ENCODE measurements around the gene RAD18. TPM values are rescaled to one million over a fixed set of nuclear protein-coding genes. Genes with fewer than 3 reads are reported as not detected.

The RAD18 gene
- total and polyA plus RNA-seq, 7 donors: 0.51 to 2.5 (median 2.2) TPM

DNA sequence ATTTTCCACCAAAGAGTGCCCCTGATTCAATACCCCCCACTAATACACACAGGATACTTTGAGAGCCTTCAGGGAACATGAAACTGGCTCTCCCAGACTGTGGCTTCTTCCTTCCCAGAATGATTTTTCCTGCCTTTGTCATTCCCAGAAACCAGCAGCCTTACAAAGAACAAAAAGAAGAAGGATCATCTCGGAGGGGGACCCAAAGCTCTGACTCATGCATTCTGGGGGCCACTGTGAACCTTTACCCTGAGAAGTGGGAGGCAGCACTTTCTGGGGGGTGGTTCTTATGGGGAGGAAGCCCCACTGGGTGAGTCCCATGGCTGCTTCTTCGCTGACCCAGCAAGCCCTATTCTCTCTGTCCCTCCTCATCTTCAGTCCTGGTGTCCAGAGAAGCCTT, 44.7 kb upstream of the RAD18 start:
- no peaks in the 10 kb centered on the region for H3K4me1 ChIP-seq
- H3K4me3 ChIP-seq: no peak overlapping the region
- TF ChIP-seq, protein P1, sequence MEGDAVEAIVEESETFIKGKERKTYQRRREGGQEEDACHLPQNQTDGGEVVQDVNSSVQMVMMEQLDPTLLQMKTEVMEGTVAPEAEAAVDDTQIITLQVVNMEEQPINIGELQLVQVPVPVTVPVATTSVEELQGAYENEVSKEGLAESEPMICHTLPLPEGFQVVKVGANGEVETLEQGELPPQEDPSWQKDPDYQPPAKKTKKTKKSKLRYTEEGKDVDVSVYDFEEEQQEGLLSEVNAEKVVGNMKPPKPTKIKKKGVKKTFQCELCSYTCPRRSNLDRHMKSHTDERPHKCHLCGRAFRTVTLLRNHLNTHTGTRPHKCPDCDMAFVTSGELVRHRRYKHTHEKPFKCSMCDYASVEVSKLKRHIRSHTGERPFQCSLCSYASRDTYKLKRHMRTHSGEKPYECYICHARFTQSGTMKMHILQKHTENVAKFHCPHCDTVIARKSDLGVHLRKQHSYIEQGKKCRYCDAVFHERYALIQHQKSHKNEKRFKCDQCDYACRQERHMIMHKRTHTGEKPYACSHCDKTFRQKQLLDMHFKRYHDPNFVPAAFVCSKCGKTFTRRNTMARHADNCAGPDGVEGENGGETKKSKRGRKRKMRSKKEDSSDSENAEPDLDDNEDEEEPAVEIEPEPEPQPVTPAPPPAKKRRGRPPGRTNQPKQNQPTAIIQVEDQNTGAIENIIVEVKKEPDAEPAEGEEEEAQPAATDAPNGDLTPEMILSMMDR (IDR thresholded peaks at IDR 0.05): no peak
- H3K36me3 ChIP-seq (ENCODE audit: insufficient read depth in 1 of 2, low read depth in 1 of 2): peaks cover 0 to 4% of the 10 kb centered on the region in 2 donors
- 83 to 87% (median 84%) methylated on average over 2 of the region's 2 CpGs for WGBS, 3 donors
- ATAC-seq: no peak
- H3K27me3 ChIP-seq (ENCODE audit: insufficient read depth in 3 of 3, low read length in 2 of 3): no peaks in the 10 kb centered on the region
- intact Hi-C loops (cut with DNase I): no loop called here
- no peaks in the 10 kb centered on the region for H3K9me3 ChIP-seq
- no peak for DNase-seq
- H3K27ac ChIP-seq: no peak overlapping the region

DNA sequence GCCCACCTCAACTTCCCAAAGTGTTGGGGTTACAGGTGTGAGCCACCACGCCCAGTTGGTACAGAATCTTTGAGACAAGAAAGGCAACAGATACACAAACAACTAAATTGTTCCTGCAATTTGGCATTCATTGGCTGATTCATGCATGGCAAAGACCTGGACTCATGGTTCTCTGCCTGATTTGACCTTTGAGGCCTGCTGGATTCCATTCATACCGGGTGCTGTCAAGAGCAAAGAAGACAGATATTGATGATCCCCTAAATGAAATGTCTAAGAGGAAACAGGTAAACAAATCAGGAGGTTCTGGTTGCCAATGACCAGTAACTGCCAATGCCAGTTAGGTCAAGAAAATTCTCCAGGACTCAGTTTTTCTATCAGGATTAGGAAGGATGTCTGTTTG, 43.9 kb upstream of the RAD18 start:
- Histone ChIP-seq H3K27ac (no peak overlapping the region), H3K27me3 (ENCODE audit: insufficient read depth in 3 of 3, low read length in 2 of 3) (no peaks in the 10 kb centered on the region), H3K9me3 (no peaks in the 10 kb centered on the region), H3K4me3 (no peak overlapping the region), H3K4me1 (no peaks in the 10 kb centered on the region), H3K36me3 (ENCODE audit: insufficient read depth in 1 of 2, low read depth in 1 of 2) (no peaks in the 10 kb centered on the region)
- TF ChIP-seq, protein P1 (IDR thresholded peaks at IDR 0.05): no peak
- intact Hi-C loops (cut with DNase I): no loop called here
- WGBS, 3 donors: 87 to 88% (median 87%) methylated on average over 2 of the region's 2 CpGs
- no peak for DNase-seq
- no peak for ATAC-seq

DNA sequence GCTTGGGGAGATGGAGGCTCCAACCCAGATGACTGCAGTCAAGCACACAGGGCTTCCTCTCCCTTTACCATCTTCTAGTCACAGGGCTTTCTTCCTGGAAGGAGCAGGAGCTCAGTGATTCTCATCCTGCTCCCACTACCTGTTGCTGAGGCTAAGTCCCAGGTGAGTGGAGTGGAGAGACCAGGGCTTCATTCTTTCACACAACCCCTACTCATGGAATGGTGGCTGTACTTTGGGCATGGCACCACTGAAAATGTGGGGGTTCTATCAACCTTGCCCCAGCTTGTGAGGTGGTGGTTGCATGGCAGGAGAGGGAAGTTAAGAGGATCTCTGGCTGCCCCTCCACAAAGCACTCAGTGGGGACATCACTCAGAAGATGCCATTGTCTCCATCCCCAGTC, 36.8 kb upstream of the RAD18 start:
- DNase-seq (no peak), ATAC-seq (no peak)
- intact Hi-C loops (cut with DNase I): no loop called here
- no peaks in the 10 kb centered on the region for H3K27me3 ChIP-seq (ENCODE audit: insufficient read depth in 3 of 3, low read length in 2 of 3)
- no peak overlapping the region for H3K4me3 ChIP-seq
- no peaks in the 10 kb centered on the region for H3K9me3 ChIP-seq
- no peak overlapping the region for H3K27ac ChIP-seq
- peaks cover 12% of the 10 kb centered on the region for H3K4me1 ChIP-seq
- H3K36me3 ChIP-seq (ENCODE audit: insufficient read depth in 1 of 2, low read depth in 1 of 2): no peaks in the 10 kb centered on the region
- TF ChIP-seq, protein P1 (IDR thresholded peaks at IDR 0.05): no peak

DNA sequence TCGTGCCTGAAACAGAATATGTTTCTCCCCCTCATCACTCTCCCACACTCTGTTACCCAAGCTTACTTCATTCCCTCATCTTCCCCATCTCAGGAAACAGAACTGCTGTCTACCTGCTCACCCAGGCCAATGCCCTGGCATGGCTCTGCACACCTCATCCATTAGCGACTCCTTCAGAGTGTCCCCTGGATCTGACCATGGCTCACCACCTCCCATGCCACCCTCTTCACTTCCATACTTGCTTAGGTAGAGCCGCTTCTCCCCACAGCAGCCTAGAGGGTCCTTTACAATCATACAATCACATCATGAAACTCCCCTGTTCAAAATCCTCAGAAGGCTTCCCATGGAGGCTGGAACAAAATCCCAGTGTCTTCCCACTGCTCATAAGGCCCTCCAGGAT, 33.9 kb upstream of the RAD18 start:
- no peak overlapping the region for H3K4me3 ChIP-seq
- DNase-seq (no peak), ATAC-seq (no peak)
- intact Hi-C loops (cut with DNase I): no loop called here
- TF ChIP-seq, protein P1 (IDR thresholded peaks at IDR 0.05): no peak
- WGBS, 3 donors: 54 to 63% (median 62%) methylated on average over 3 of the region's 3 CpGs
- H3K27ac ChIP-seq: no peak overlapping the region
- no peaks in the 10 kb centered on the region for H3K9me3 ChIP-seq
- no peaks in the 10 kb centered on the region for H3K36me3 ChIP-seq (ENCODE audit: insufficient read depth in 1 of 2, low read depth in 1 of 2)
- no peaks in the 10 kb centered on the region for H3K27me3 ChIP-seq (ENCODE audit: insufficient read depth in 3 of 3, low read length in 2 of 3)
- peaks cover 12% of the 10 kb centered on the region for H3K4me1 ChIP-seq

DNA sequence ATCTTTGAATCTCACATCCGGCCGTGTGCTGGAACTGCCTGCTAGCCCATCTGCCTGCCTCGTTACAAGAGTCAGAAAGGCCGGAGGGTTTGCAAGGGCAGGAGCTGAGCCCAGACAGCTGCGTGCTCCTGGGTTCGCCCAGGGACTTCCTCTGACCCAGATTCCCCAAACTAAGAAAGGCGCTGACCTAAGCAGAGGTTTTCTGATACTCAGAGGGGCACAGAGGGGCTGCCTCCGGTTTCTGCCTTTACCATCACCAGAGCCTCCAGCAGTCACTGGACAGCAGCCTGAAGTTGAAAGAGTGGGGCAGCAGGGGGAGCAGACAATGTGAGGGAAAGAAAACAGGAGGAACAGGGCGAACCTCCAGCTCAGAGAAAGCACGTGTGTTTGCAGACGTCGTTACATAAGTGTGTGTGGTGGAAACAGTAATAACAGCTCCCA, 33.4 kb upstream of the RAD18 start:
- Histone ChIP-seq H3K9me3 (no peaks in the 10 kb centered on the region), H3K27ac (no peak overlapping the region), H3K27me3 (ENCODE audit: insufficient read depth in 3 of 3, low read length in 2 of 3) (no peaks in the 10 kb centered on the region), H3K4me3 (no peak overlapping the region), H3K4me1 (peaks cover 12% of the 10 kb centered on the region), H3K36me3 (ENCODE audit: insufficient read depth in 1 of 2, low read depth in 1 of 2) (no peaks in the 10 kb centered on the region)
- TF ChIP-seq, protein P1 (IDR thresholded peaks at IDR 0.05): peak; percentile 23
- ATAC-seq (peak; percentile 79 to 92 (median 83)), DNase-seq (peak in 1 of 2 donors; percentile 67)
- intact Hi-C loops (cut with DNase I): no loop called here
- WGBS, 3 donors: 9 to 13% (median 12%) methylated on average over 12 of the region's 12 CpGs

Measured in psoas muscle (tissue), 8 donors.